Naive thymus-derived CD4-positive, alpha-beta T cell (primary cell): ENCODE data around the gene SLC16A8. TPM values are rescaled to one million over a fixed set of nuclear protein-coding genes. Genes with fewer than 3 reads are reported as not detected.

Experiments used
- ATAC-seq: fragments of 150-1000 bp; cut with Tn5 transposase; 2 replicates; pipeline ENCODE4 v1.10.0; 2021; ENCODE audit warnings: mild to moderate bottlenecking, moderate library complexity
- CTCF ChIA-PET: fragments of 350-600 bp; sonication (Branson Sonifier 250); formaldehyde crosslinking; loops from one replicate; lab custom pipeline; 2021; ENCODE audit warnings: antibody characterized with exemption; lab: Charles Lee
- POLR2A ChIA-PET: fragments of 350-600 bp; sonication (Branson Sonifier 250); formaldehyde crosslinking; loops from one replicate; lab custom pipeline; 2021; ENCODE audit warnings: antibody characterized with exemption, inconsistent platforms; lab: Charles Lee
- DNase-seq, 9 donors: peaks; one replicate each; pipeline versions ENCODE4 v3.0.0 to v3.0.0-alpha.2; 2020 to 2022; ENCODE audit warnings: mixed read lengths in 1 of 9
- H3K27ac ChIP-seq: one replicate; pipeline ENCODE4 v1.7.0; 2013; ENCODE audit warnings: mild to moderate bottlenecking, low read depth, low read length, moderate library complexity
- H3K27me3 ChIP-seq, 2 donors: one replicate each; pipeline ENCODE4 v1.7.0; 2013; ENCODE audit warnings: low read length in 2 of 2, mild to moderate bottlenecking in 2 of 2, moderate library complexity in 2 of 2; ENCODE audit not compliant: control insufficient read depth in 2 of 2, insufficient read depth in 2 of 2
- H3K36me3 ChIP-seq, 3 experiments: 1 replicate in 2 of 3; 2 replicates in 1 of 3; pipeline ENCODE4 v1.7.0; 2013; ENCODE audit warnings: low read length in 3 of 3, mild to moderate bottlenecking in 3 of 3, moderate library complexity in 1 of 3; ENCODE audit not compliant: insufficient read depth in 3 of 3, control insufficient read depth in 2 of 3
- H3K4me1 ChIP-seq, 2 donors: one replicate each; pipeline ENCODE4 v1.7.0; 2013; ENCODE audit warnings: low read length in 2 of 2, mild to moderate bottlenecking in 2 of 2, moderate library complexity in 1 of 2; ENCODE audit not compliant: control insufficient read depth in 2 of 2, insufficient read depth in 2 of 2
- H3K4me3 ChIP-seq: 2 replicates; pipeline ENCODE4 v1.7.0; 2013; ENCODE audit warnings: mild to moderate bottlenecking, low read length
- H3K9me3 ChIP-seq, 3 experiments: 1 replicate in 2 of 3; 2 replicates in 1 of 3; pipeline ENCODE4 v1.7.0; 2013; ENCODE audit warnings: low read length in 3 of 3; ENCODE audit not compliant: control insufficient read depth in 2 of 3
- H3K27ac Mint-ChIP-seq, 9 donors: one replicate each; pipeline ENCODE4 v1.8.0; 2020 to 2022; ENCODE audit warnings: mixed read lengths in 9 of 9, mild to moderate bottlenecking in 8 of 9, moderate library complexity in 5 of 9, inconsistent platforms in 2 of 9
- H3K27me3 Mint-ChIP-seq, 5 donors: one replicate each; pipeline ENCODE4 v1.8.0; 2021 to 2022; ENCODE audit warnings: mixed read lengths in 5 of 5, mild to moderate bottlenecking in 1 of 5
- H3K36me3 Mint-ChIP-seq, 5 donors: one replicate each; pipeline ENCODE4 v1.8.0; 2020 to 2022; ENCODE audit warnings: mixed read lengths in 5 of 5, mild to moderate bottlenecking in 3 of 5, inconsistent platforms in 1 of 5
- H3K4me1 Mint-ChIP-seq, 7 donors: one replicate each; pipeline ENCODE4 v1.8.0; 2020 to 2022; ENCODE audit warnings: mixed read lengths in 7 of 7, mild to moderate bottlenecking in 3 of 7, inconsistent platforms in 1 of 7
- H3K4me3 Mint-ChIP-seq, 10 donors: one replicate each; pipeline ENCODE4 v1.8.0; 2020 to 2022; ENCODE audit warnings: mild to moderate bottlenecking in 10 of 10, mixed read lengths in 10 of 10, moderate library complexity in 6 of 10, inconsistent platforms in 2 of 10
- H3K9me3 Mint-ChIP-seq, 11 donors: one replicate each; pipeline ENCODE4 v1.8.0; 2020 to 2022; ENCODE audit warnings: mixed read lengths in 11 of 11, mild to moderate bottlenecking in 4 of 11, inconsistent platforms in 1 of 11, moderate library complexity in 1 of 11
- intact Hi-C, 2 donors: fragments of 100-400 bp; cut with micrococcal nuclease; formaldehyde crosslinking; loops; one replicate each; pipeline ENCODE4 v1.15.1; 2023
- polyA plus RNA-seq, 2 donors: library from polyadenylated mRNA; unstranded; fragments of 300-500 nt; fragmentation: Illumina TruSeq; gene quantifications; one replicate each; pipeline ENCODE4 v1.2.3, GENCODE V29; 2021
- total RNA-seq, 6 experiments: library from RNA in 5 of 6; stranded (reverse) in 5 of 6; gene quantifications; 1 replicate in 5 of 6; 2 replicates in 1 of 6; pipeline ENCODE4 v1.2.3 and lab custom pipeline; 2021 to 2026

SLC16A8 gene
- total and polyA plus RNA-seq, 7 experiments from 2014 or later: not detected

GRCh38 chr22:38109371-38110001, 25.5 kb upstream of the SLC16A8 start:
- intact Hi-C loops: loop anchor here (5.0 to 10.0 kb wide), 4 partner anchors 73 to 465 kb away; partner anchors contain the start of genes DMC1 (in 1 of the 2), MAFF (in 1 of the 2) and PLA2G6 (in 1 of the 2)
- ChIA-PET CTCF (no interaction called here), POLR2A (no interaction called here)
- DNase-seq (peak in 4 of 9 donors; percentile 7 to 22 (median 17)), ATAC-seq (no peak)
- Mint-ChIP-seq H3K27me3 (no peaks in the 10 kb centered on the region), H3K4me1 (peaks cover 0 to 11% (median 4%) of the 10 kb centered on the region in 7 donors), H3K4me3 (peak overlapping the region in 2 of 10 donors; percentile 36 to 48), H3K9me3 (peaks cover 0 to 2% (median 0%) of the 10 kb centered on the region in 11 donors), H3K27ac (peak overlapping the region in 5 of 9 donors; percentile 59 to 92 (median 89)), H3K36me3 (peaks cover 0 to 8% (median 3%) of the 10 kb centered on the region in 5 donors)
- no peaks in the 10 kb centered on the region for H3K9me3 ChIP-seq
- no peak overlapping the region for H3K4me3 ChIP-seq
- no peaks in the 10 kb centered on the region for H3K27me3 ChIP-seq
- no peak overlapping the region for H3K27ac ChIP-seq
- H3K4me1 ChIP-seq: no peaks in the 10 kb centered on the region
- H3K36me3 ChIP-seq: peaks cover 0 to 14% (median 0%) of the 10 kb centered on the region in 3 experiments

- ATAC-seq (peak; percentile 26), DNase-seq (peak in 1 of 9 donors; percentile 9)
- Histone ChIP-seq H3K4me3 (no peak overlapping the region), H3K27me3 (no peaks in the 10 kb centered on the region), H3K27ac (no peak overlapping the region), H3K36me3 (peaks cover 0 to 14% (median 0%) of the 10 kb centered on the region in 3 experiments), H3K4me1 (no peaks in the 10 kb centered on the region), H3K9me3 (no peaks in the 10 kb centered on the region)
- Mint-ChIP-seq H3K27me3 (no peaks in the 10 kb centered on the region), H3K27ac (peak overlapping the region in 4 of 9 donors; percentile 33 to 80 (median 56)), H3K4me1 (peaks cover 0 to 12% (median 4%) of the 10 kb centered on the region in 7 donors), H3K4me3 (no peak overlapping the region), H3K36me3 (peaks cover 0 to 8% (median 2%) of the 10 kb centered on the region in 5 donors), H3K9me3 (peaks cover 0 to 2% (median 0%) of the 10 kb centered on the region in 11 donors)
- POLR2A ChIA-PET: no interaction called here
- intact Hi-C loops: loop anchor here in 1 of 2 donors (10.0 kb wide), 1 partner anchor 466 kb away; the partner anchor contains the start of gene DMC1
- CTCF ChIA-PET: no interaction called here
Observed at GRCh38 chr22:38108561-38109319, 24.8 kb upstream of the SLC16A8 start.

- Histone ChIP-seq H3K27me3 (no peaks in the 10 kb centered on the region), H3K36me3 (peaks cover 0 to 14% (median 0%) of the 10 kb centered on the region in 3 experiments), H3K4me1 (no peaks in the 10 kb centered on the region), H3K27ac (no peak overlapping the region), H3K4me3 (no peak overlapping the region), H3K9me3 (no peaks in the 10 kb centered on the region)
- Mint-ChIP-seq H3K4me1 (peaks cover 0 to 14% (median 4%) of the 10 kb centered on the region in 7 donors), H3K36me3 (peaks cover 0 to 8% (median 2%) of the 10 kb centered on the region in 5 donors), H3K27ac (peak overlapping the region in 2 of 9 donors; percentile 33 to 65), H3K9me3 (peaks cover 0 to 2% (median 0%) of the 10 kb centered on the region in 11 donors), H3K4me3 (no peak overlapping the region), H3K27me3 (no peaks in the 10 kb centered on the region)
- ChIA-PET CTCF (interaction anchor here (0.9 kb wide), 1 partner anchor 10 kb away, joined by 3 read pairs; no protein-coding TSS in a partner anchor), POLR2A (no interaction called here)
- DNase-seq (no peak), ATAC-seq (no peak)
- intact Hi-C loops: loop anchor here in 1 of 2 donors (10.0 kb wide), 1 partner anchor 467 kb away; the partner anchor contains the start of gene DMC1
Observed at GRCh38 chr22:38107692-38108515, 23.9 kb upstream of the SLC16A8 start.

- Mint-ChIP-seq H3K4me1 (peaks cover 0 to 14% (median 4%) of the 10 kb centered on the region in 7 donors), H3K27ac (no peak overlapping the region), H3K36me3 (peaks cover 0 to 8% (median 2%) of the 10 kb centered on the region in 5 donors), H3K9me3 (peaks cover 0 to 2% (median 0%) of the 10 kb centered on the region in 11 donors), H3K4me3 (no peak overlapping the region), H3K27me3 (no peaks in the 10 kb centered on the region)
- DNase-seq (no peak), ATAC-seq (no peak)
- Histone ChIP-seq H3K9me3 (no peaks in the 10 kb centered on the region), H3K4me3 (no peak overlapping the region), H3K27me3 (no peaks in the 10 kb centered on the region), H3K36me3 (peaks cover 0 to 10% (median 0%) of the 10 kb centered on the region in 3 experiments), H3K4me1 (no peaks in the 10 kb centered on the region), H3K27ac (no peak overlapping the region)
- intact Hi-C loops: loop anchor here in 1 of 2 donors (10.0 kb wide), 1 partner anchor 468 kb away; the partner anchor contains the start of gene DMC1
- ChIA-PET CTCF (interaction anchor here (0.9 to 1.1 kb wide), 2 partner anchors 11 to 55 kb away, joined by 3 read pairs; no protein-coding TSS in a partner anchor), POLR2A (interaction anchor here (0.5 to 0.6 kb wide), 2 partner anchors 77 to 649 kb away, joined by 3 to 4 read pairs; no protein-coding TSS in a partner anchor)
Observed at GRCh38 chr22:38106814-38107578, 23.0 kb upstream of the SLC16A8 start.

- intact Hi-C loops: loop anchor here (1.0 to 10.0 kb wide), 4 partner anchors 52 to 471 kb away; partner anchors contain the start of gene DMC1 (in 2 of the 2)
- Histone ChIP-seq H3K4me1 (no peaks in the 10 kb centered on the region), H3K36me3 (no peaks in the 10 kb centered on the region), H3K9me3 (no peaks in the 10 kb centered on the region), H3K4me3 (no peak overlapping the region), H3K27ac (no peak overlapping the region), H3K27me3 (no peaks in the 10 kb centered on the region)
- no peaks in the 10 kb centered on the region for H3K27me3 Mint-ChIP-seq
- ChIA-PET POLR2A (no interaction called here), CTCF (no interaction called here)
- H3K9me3 Mint-ChIP-seq: no peaks in the 10 kb centered on the region
- H3K36me3 Mint-ChIP-seq: peaks cover 0 to 8% (median 0%) of the 10 kb centered on the region in 5 donors
- DNase-seq (no peak), ATAC-seq (no peak)
- peaks cover 0 to 19% (median 9%) of the 10 kb centered on the region in 7 donors for H3K4me1 Mint-ChIP-seq
- H3K4me3 Mint-ChIP-seq: no peak overlapping the region
- no peak overlapping the region for H3K27ac Mint-ChIP-seq
Observed at GRCh38 chr22:38104084-38104483, 20.1 kb upstream of the SLC16A8 start.
